GM21390 (cell line): ENCODE results near the gene ATL3.
A peak's percentile ranks its signal among the peaks of the same experiment; 100 is the strongest.
"Not testable (repeated sequence)": the region's sequence is repeated elsewhere in the genome, so short reads cannot be mapped to it uniquely, and the experiment has no call there.

Source experiments
- ATAC-seq: cut with Tn5 transposase; IDR thresholded peaks from one replicate; pipeline ENCODE4 v1.9.1; 2021; ENCODE audit not compliant: unreplicated experiment

ATL3 gene

GRCh38 chr11:63671322-63672155, at the start of gene ATL3:
TSS of gene ATL3 (minus strand) at chr11:63671376. CDS start at chr11:63671335, 41 bp downstream.
- peak; percentile 85 for ATAC-seq

DNA sequence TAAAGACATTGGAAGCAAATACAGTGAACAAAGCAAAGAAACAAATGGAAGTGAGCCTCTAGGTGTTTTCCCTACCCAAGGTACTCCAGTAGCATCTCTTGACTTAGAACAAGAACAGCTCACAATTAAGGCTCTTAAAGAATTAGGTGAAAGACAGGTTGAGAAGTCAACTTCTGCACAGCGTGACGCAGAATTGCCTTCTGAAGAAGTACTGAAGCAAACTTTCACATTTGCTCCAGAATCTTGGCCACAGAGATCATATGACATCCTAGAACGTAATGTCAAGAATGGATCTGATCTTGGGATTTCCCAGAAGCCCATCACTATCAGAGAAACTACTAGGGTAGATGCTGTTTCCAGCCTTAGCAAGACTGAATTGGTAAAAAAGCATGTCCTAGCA, 49.4 kb upstream of the ATL3 start:
- ATAC-seq, result no peak

DNA sequence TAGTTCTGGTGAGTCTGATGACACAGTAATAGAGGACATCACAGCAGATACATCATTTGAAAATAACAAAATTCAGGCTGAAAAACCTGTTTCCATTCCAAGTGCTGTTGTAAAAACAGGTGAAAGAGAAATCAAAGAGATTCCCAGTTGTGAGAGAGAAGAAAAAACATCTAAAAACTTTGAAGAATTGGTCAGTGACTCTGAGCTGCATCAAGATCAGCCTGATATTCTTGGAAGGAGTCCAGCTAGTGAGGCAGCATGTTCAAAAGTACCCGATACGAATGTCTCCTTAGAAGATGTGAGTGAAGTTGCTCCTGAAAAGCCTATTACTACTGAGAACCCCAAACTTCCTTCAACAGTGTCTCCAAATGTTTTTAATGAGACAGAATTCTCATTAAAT, 48.8 kb upstream of the ATL3 start:
- ATAC-seq, result no peak

GRCh38 chr11:63719001-63719400, 47.8 kb upstream of the ATL3 start:
- ATAC-seq, result no peak

DNA sequence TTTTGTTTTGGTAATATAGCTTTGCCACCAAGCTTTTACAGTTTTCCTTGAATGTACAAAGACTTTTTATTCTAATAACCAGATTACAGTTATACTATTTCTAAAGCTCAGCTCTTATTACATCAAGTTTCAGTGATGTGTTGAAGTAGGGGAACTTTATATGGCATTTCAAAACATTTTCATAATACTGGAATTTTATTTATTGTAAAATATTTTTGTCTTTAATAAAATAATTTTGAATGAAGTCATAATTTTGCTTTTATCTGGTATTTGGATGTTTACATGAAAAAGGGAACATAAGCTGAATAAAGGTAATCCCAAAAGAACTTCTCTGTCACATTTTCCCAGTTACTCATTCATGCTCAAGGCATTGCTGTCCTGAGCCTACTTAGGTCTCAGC, 44.9 kb upstream of the ATL3 start:
- no peak for ATAC-seq

DNA sequence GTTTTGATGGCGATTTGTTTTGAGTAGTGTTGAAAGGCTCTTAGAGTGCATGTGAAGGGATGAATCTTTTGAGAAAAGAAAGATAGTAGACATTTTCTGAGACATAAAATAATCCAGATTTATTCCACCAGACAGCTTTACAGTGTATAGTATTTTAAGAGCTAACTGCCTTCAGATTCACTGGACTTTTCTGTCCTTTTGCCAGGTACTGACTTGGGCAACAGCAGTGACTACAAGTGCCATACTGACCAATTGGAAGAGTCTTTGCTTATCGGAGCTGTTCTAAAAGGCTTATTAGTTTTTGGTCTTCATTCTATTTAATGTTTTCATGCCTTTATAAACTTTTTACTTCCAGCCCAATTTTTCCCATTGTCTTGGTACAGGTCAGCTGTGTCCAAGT, 42.6 kb upstream of the ATL3 start:
- ATAC-seq, result no peak

- no peak for ATAC-seq
Measured at GRCh38 chr11:63711838-63712237, 40.7 kb upstream of the ATL3 start.

- no peak for ATAC-seq
Measured at GRCh38 chr11:63710476-63711217, 39.5 kb upstream of the ATL3 start.

DNA sequence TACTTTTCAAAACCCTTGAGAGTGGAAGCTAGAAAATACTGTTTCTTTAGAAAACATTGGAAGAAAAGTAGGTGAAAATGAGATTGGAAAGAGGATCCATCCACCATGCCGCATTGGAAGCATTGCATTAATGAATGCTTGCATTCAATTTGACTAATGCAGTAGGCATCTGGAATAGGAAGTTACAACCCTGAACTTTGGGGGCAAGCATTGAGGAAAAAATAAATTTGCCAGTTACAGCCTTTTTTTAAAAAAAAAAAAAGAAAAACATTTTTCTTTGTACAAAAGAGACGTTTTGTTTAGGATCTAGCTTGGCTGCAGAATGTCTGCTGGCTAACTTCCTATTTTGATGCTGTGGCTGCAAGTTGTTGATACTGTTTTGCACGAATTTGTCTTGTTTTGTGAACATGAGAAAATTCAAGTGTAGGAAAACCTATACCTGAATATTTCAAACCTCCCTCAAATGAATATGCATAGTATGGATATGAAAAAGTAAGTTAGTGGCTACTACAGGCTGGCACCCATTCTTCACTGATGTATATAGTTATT, 38.2 kb upstream of the ATL3 start:
- no peak for ATAC-seq

- ATAC-seq, result no peak
Measured at GRCh38 chr11:63708764-63709163, 37.6 kb upstream of the ATL3 start.

DNA sequence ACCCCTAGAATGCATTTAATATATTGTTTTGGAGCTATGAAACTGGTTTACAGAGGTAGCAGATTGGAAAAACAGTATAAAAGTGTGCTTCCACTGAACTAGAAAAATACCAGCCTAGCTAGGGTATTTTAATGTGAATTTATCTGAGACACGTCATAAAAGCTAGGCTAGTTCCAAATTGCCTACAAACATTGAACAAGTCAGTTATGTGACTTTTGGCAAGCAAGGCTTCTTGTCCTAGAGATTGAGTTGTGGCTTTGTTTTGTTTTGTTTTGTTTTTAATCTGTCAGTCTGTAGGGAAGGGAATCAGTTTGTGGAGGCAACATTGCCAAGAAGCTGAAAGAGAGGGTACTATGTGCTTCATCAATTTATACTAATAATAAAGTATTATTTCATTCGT, 34.4 kb upstream of the ATL3 start:
- no peak for ATAC-seq

DNA sequence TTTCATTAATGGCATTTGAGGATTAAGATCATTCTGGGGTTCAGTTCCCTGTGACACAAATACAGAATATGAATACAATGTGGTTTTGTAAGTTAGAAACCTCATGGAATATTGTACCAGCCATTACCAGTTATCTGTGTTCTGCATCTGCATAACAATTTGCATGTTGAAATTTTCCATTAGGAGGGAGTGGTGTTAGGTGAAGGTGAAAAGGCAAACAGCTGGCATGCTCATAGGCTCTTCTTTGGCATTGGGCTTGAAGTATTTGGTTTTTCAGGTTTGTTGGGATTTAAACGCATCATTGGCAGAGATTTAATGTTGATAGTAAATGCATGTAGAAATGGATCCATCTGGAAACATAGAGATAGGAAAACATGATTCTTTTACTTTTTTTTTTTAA, 28.7 kb upstream of the ATL3 start:
- ATAC-seq, result no peak

DNA sequence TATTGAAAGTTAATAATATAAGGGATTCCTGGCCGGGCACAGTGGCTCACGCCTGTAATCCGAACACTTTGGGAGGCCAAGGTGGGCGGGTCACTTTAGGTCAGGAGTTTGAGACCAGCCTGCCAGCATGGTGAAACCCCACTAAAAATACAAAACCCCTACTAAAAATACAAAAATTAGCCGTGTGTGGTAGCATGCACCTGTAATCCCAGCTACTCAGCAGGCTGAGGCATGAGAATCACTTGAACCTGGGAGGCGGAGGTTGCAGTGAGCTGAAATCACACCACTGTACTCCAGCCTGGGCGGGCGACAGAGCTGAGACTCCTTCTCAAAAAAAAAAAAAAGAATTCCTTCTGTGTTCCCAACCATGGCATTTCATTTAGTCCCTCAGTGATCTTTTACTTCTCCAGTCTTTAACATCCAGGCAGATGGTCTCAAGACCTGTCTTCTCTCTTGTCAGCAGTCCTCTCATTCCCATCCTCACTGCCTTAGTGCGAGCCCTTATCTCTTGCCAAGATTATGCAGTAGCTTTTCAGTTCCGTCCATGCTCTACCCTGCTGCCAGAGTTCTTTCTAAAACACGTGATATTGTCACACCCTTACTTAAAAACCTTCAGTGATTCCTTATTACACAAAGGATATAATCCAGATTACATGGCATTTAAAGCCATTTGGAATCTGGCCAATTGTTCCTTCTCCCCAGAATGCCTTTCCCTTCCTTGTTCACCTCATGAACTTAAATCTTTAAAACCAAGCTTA, 28.0 kb upstream of the ATL3 start:
- no peak for ATAC-seq

GRCh38 chr11:63694596-63694995, 23.4 kb upstream of the ATL3 start:
- ATAC-seq, result no peak

- no peak for ATAC-seq
Measured at GRCh38 chr11:63687845-63688244, 16.7 kb upstream of the ATL3 start.

DNA sequence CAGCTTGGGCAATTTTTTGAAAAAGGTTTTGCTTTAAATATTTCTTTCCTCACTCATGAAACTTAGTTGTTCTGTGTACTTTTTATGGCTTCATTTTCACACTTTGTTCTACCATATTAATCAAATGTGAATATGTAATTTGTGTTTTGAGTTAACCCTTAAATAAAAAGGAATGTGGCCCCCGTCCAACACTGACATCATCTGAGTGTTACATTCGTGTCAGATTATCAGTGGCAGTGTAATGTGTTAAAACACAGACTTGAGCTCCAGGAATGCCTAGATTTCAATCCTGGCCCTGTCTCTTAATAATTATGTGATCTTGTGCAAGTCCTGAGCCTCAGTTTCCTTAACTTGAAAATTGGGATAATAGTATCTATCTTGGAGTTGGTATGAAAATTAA, 15.8 kb upstream of the ATL3 start:
- no peak for ATAC-seq

GRCh38 chr11:63685158-63685721, 14.1 kb upstream of the ATL3 start:
- not testable (repeated sequence) for ATAC-seq

GRCh38 chr11:63683133-63683991, 12.2 kb upstream of the ATL3 start:
- no peak for ATAC-seq

GRCh38 chr11:63682066-63683021, 11.2 kb upstream of the ATL3 start:
- ATAC-seq, result no peak
